Psoas muscle (tissue), 8 donors: Measurements from ENCODE around the gene GRB10. TPM values are rescaled to one million over a fixed set of nuclear protein-coding genes. Genes with fewer than 3 reads are reported as not detected.

ENCODE experiments used
- ATAC-seq, 4 donors: fragments of 200-7000 bp; cut with Tn5 transposase; one replicate each; pipeline ENCODE4 v1.9.1; 2020; ENCODE audit warnings: moderate library complexity in 3 of 4, mild to moderate bottlenecking in 2 of 4
- DNase-seq, 2 donors: peaks; one replicate each; pipeline ENCODE4 v3.0.0-alpha.2; 2020
- H3K27ac ChIP-seq: fragments of 200-600 bp; one replicate; pipeline ENCODE4 v1.8.0; 2022
- H3K27me3 ChIP-seq, 3 donors: fragments of 200-600 bp in 1 of 3; one replicate each; pipeline versions ENCODE4 v1.6.1 to v1.8.0; 2013 to 2022; ENCODE audit warnings: low read length in 2 of 3, mild to moderate bottlenecking in 2 of 3, moderate library complexity in 1 of 3; ENCODE audit not compliant: insufficient read depth in 3 of 3
- H3K36me3 ChIP-seq, 2 donors: fragments of 200-600 bp in 1 of 2; one replicate each; pipeline versions ENCODE4 v1.6.1 to v1.8.0; 2013 to 2022; ENCODE audit warnings: low read depth in 1 of 2, mild to moderate bottlenecking in 1 of 2, moderate library complexity in 1 of 2; ENCODE audit not compliant: insufficient read depth in 1 of 2
- H3K4me1 ChIP-seq: fragments of 200-600 bp; one replicate; pipeline ENCODE4 v1.8.0; 2022
- H3K4me3 ChIP-seq: fragments of 200-600 bp; one replicate; pipeline ENCODE4 v1.8.0; 2022; ENCODE audit warnings: mild to moderate bottlenecking
- H3K9me3 ChIP-seq: fragments of 200-600 bp; one replicate; pipeline ENCODE4 v1.8.0; 2022
- CTCF ChIP-seq: fragments of 200-600 bp; IDR thresholded peaks from one replicate; pipeline ENCODE4 v1.8.0; 2022; ENCODE audit warnings: antibody characterized with exemption
- WGBS, 3 donors: extraction: QIAGEN DNeasy Blood & Tissue Kit; methylation state at CpG; one replicate each; pipeline versions ENCODE4 v1.1.6 to v1.1.7; 2013; 5-methylcytosine and 5-hydroxymethylcytosine counted together
- intact Hi-C, 2 donors: fragments of 100-400 bp; cut with DNase I; formaldehyde crosslinking; loops; one replicate each; pipeline versions ENCODE4 v1.11.0 to v1.14.2; 2022
- polyA plus RNA-seq, 3 donors: library from polyadenylated mRNA; stranded (reverse); fragments of 200-250 nt; gene quantifications; one replicate each; pipeline ENCODE4 v1.2.3, GENCODE V29; 2013
- total RNA-seq, 4 donors: library from RNA; stranded (reverse); fragmentation: NEBNext Ultra II Directional in 2 of 4; extraction: Animal tissue kit (Norgen Biotek cat#: 25700) in 2 of 4; gene quantifications; one replicate each; pipeline versions ENCODE4 v1.2.1 to v1.2.4, GENCODE V29; 2021 to 2023
- donor health status: healthy with polysubstance abuse.
- donor health status: DM: no; HTN: no; CAD: no; lungs with moderate emphysema.
- donor health status: Bipolar disorder and iron deficiency.
- donor health status: healthy.
- donor health status: DM: yes; HTN: yes; CAD: no.
- donor health status: DM: no; HTN: no; CAD: no.
- donor health status: DM: no; HTN: no; CAD: no.
- donor health status: DM: yes; HTN: yes; CAD: no.

GRB10 gene
- total and polyA plus RNA-seq, 7 donors, result 25.8 to 72.7 (median 53.0) TPM

GRCh38 chr7:50676079-50676478, 106.6 kb downstream of the GRB10 start:
- Histone ChIP-seq H3K27me3 (no peaks in the 10 kb centered on the region), H3K4me3 (no peak overlapping the region), H3K9me3 (no peaks in the 10 kb centered on the region), H3K4me1 (peaks cover 68% of the 10 kb centered on the region), H3K36me3 (peaks cover 2 to 23% of the 10 kb centered on the region in 2 donors), H3K27ac (peak overlapping the region; percentile 81)
- no peak for ATAC-seq
- no peak for TF ChIP-seq CTCF
- WGBS, 3 donors, result 58 to 72% (median 60%) methylated on average over 5 of the region's 5 CpGs
- intact Hi-C loops, result loop anchor here (2.0 to 5.0 kb wide), 4 partner anchors 34 to 209 kb away; no protein-coding TSS in a partner anchor
- DNase-seq, result no peak

- WGBS, 3 donors, result 32 to 47% (median 36%) methylated on average over 11 of the region's 11 CpGs
Observed at GRCh38 chr7:50674896-50675835, 107.5 kb downstream of the GRB10 start.

GRCh38 chr7:50674299-50674698, 108.4 kb downstream of the GRB10 start:
- WGBS, 3 donors, result 82 to 89% (median 83%) methylated on average over 10 of the region's 10 CpGs
- intact Hi-C loops, result no loop called here
- Histone ChIP-seq H3K36me3 (peaks cover 2 to 23% of the 10 kb centered on the region in 2 donors), H3K9me3 (no peaks in the 10 kb centered on the region), H3K4me1 (peaks cover 56% of the 10 kb centered on the region), H3K4me3 (no peak overlapping the region), H3K27me3 (no peaks in the 10 kb centered on the region), H3K27ac (peak overlapping the region; percentile 81)
- ATAC-seq (no peak), DNase-seq (no peak)
- TF ChIP-seq CTCF, result no peak

More at GRCh38 chr7:50674896-50675835, 107.5 kb downstream of the GRB10 start:
- Histone ChIP-seq H3K4me3 (no peak overlapping the region), H3K27ac (peak overlapping the region; percentile 81), H3K27me3 (no peaks in the 10 kb centered on the region), H3K36me3 (peaks cover 2 to 23% of the 10 kb centered on the region in 2 donors), H3K4me1 (peaks cover 61% of the 10 kb centered on the region), H3K9me3 (no peaks in the 10 kb centered on the region)
- peak in 2 of 4 donors; percentile 14 to 19 for ATAC-seq
- intact Hi-C loops, result loop anchor here (5.0 kb wide), 3 partner anchors 33 to 208 kb away; no protein-coding TSS in a partner anchor
- TF ChIP-seq CTCF, result no peak
- no peak for DNase-seq

GRCh38 chr7:50673096-50673495, 109.6 kb downstream of the GRB10 start:
- DNase-seq, result no peak

More at GRCh38 chr7:50673096-50673495, 109.6 kb downstream of the GRB10 start:
- 93 to 95% (median 94%) methylated on average over 10 of the region's 10 CpGs for WGBS, 3 donors
- no peak overlapping the region for H3K4me3 ChIP-seq
- peaks cover 58% of the 10 kb centered on the region for H3K4me1 ChIP-seq
- H3K27ac ChIP-seq, result no peak overlapping the region
- TF ChIP-seq CTCF, result no peak
- no peaks in the 10 kb centered on the region for H3K9me3 ChIP-seq
- intact Hi-C loops, result no loop called here
- H3K27me3 ChIP-seq, result no peaks in the 10 kb centered on the region
- no peak for ATAC-seq
- H3K36me3 ChIP-seq, result peaks cover 2 to 23% of the 10 kb centered on the region in 2 donors
